ENCODE results near the gene MILR1. TPM values are rescaled to one million over a fixed set of nuclear protein-coding genes. Genes with fewer than 3 reads are reported as not detected.

Gene MILR1
- total RNA-seq, 3 donors from 2014 or later, result 3.1 to 8.3 (median 4.3) TPM

DNA sequence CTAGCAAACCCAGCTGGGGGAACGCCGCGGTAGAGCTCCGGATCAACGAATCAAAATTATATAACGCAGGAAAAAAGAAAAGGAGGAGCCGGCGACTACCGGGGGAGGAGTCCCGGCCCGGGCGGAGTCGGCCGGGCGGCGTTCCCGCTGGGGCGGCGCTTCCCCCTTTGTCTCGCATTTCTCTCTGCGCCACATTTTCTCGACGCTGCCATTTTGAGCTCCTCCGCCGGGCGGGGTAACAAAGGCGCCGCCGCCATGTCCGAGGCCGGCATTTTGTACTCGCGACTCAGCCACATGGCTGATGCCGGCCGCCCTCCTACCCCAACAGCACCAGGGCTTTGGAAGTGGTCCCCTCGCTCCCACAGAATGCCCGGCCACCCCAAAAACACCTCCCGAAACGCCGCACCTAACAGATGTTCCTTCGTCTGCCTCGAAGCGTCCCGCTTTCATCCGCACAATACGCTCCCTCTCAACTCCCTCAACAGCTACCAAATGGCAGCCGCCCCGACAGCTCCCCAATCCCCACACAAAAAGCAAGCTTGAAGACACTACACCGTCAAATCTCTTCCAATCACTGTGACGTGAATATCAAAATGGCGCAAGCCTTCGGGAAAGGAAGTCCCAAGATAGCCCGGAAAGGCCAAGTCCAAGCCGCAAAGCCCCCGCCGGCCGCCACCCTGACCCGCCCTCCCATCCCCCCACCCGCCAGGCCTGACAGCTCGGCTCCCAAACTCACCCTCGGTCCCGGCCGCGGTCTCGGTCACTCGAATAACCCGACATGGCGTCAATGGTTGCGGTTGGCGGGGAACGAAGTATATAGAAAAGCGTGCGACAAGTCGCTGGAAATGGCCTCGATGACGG, 56.7 kb downstream of the MILR1 start:
- DNase-seq (ENCODE audit: low spot score in 2 of 2), result peak; percentile 90 to 94
- Histone ChIP-seq H3K27ac (peak overlapping the region; percentile 99 to 100), H3K9me3 (no peaks in the 10 kb centered on the region), H3K4me1 (peaks cover 0 to 17% of the 10 kb centered on the region in 2 donors), H3K4me3 (peak overlapping the region; percentile 75 to 91 (median 83)), H3K27me3 (no peaks in the 10 kb centered on the region), H3K36me3 (peaks cover 25% of the 10 kb centered on the region)
- TF ChIP-seq, protein P1, sequence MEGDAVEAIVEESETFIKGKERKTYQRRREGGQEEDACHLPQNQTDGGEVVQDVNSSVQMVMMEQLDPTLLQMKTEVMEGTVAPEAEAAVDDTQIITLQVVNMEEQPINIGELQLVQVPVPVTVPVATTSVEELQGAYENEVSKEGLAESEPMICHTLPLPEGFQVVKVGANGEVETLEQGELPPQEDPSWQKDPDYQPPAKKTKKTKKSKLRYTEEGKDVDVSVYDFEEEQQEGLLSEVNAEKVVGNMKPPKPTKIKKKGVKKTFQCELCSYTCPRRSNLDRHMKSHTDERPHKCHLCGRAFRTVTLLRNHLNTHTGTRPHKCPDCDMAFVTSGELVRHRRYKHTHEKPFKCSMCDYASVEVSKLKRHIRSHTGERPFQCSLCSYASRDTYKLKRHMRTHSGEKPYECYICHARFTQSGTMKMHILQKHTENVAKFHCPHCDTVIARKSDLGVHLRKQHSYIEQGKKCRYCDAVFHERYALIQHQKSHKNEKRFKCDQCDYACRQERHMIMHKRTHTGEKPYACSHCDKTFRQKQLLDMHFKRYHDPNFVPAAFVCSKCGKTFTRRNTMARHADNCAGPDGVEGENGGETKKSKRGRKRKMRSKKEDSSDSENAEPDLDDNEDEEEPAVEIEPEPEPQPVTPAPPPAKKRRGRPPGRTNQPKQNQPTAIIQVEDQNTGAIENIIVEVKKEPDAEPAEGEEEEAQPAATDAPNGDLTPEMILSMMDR (IDR thresholded peaks at IDR 0.05), result peak; percentile 26 to 29 (median 29)
- TF ChIP-seq POLR2A (IDR thresholded peaks at IDR 0.05), result peak; percentile 47
- TF ChIP-seq POLR2AphosphoS5 (IDR thresholded peaks at IDR 0.05), result peak; percentile 91 to 95 (median 95)
- intact Hi-C loops (cut with DNase I; ENCODE audit: low total_unique reads), result loop anchor here (10.0 kb wide), 1 partner anchor 181 kb away; no protein-coding TSS in a partner anchor

DNA sequence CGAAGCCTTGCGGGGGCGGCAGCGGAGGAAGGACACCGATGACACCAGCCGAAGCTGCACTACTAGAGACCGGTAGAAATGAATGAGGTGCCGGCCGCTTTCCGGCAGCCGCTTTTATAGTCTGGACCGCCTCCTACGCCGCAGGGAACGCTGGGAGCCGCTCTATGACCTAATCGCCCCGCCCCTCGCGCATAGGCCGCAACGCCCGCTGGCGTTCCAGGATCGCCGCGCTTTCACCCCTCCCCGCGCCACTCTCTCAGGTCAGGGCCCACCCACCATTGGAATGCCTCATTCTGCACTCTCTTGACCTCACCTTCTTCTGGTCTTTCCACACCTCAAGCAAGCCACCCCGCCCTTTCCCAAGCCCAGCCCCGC, 57.3 kb downstream of the MILR1 start, which contains the start of gene DDX5:
Gene DDX5 (minus strand): TSS at position 89 of the 375 bp plus-strand sequence. CDS start 170 bp downstream, outside the sequence.
- DNase-seq (ENCODE audit: low spot score in 2 of 2), result peak; percentile 97 to 98
- peak within 1 kb of the TSS; percentile 75 to 91 (median 83) for H3K4me3 ChIP-seq
- no peaks in the 10 kb centered on the region for H3K27me3 ChIP-seq
- no peaks in the 10 kb centered on the region for H3K9me3 ChIP-seq
- H3K27ac ChIP-seq, result peak within 1 kb of the TSS; percentile 99 to 100
- TF ChIP-seq, protein P1 (IDR thresholded peaks at IDR 0.05), result peak in 1 of 3 donors; percentile 9
- TF ChIP-seq POLR2AphosphoS5 (IDR thresholded peaks at IDR 0.05), result peak; percentile 99 to 100 (median 100)
- peak; percentile 99 for TF ChIP-seq POLR2A (IDR thresholded peaks at IDR 0.05)
- intact Hi-C loops (cut with DNase I; ENCODE audit: low total_unique reads), result loop anchor here (10.0 kb wide), 1 partner anchor 181 kb away; no protein-coding TSS in a partner anchor
- peaks cover 0 to 17% of the 10 kb centered on the region in 2 donors for H3K4me1 ChIP-seq
- peaks cover 25% of the 10 kb centered on the region for H3K36me3 ChIP-seq

DNA sequence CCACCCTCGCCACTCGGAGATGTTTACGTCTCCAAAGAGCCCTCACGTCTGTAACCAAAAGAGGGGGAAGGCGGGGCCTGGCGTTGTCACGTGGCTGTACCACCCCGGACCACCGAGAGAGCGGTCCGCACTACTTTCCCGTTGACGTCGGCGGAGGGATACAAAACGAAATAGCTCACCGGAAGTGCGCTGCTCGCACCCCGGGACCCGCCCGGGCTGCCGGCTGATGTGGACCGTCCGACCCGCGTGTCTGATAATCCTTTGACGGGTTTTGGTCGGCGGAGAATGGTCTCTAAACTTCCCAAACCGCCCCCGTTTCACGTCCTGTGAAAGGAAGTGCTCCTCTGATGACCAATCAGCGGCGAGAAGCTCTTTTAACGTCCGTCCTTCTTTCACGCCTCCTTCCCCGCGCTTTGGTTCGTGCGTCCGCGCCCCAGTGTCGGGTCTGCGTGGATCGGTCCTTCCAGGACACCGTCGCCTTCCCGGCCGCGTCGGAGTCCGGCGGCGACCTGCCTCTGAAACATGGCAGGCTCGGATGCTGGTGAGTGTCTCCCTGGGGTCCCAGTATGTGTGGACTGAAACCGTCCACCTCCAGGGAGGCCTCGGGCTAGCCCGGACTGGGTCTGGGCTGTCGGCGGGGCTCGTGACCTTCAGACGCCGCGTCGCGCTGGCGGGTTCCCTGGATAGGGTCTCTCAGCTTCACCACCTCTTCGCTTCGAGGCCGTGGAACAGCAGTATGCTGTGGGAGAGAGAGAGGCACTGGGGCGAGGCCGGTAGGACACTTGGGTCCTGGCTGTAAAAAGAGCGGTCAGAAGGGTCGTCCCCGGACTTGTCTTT, 57.9 kb downstream of the MILR1 start, which contains the start of gene CEP95:
Gene CEP95 (plus strand): TSS at position 402 of the 837 bp plus-strand sequence. CDS start 121 bp downstream, at position 523.
- H3K27me3 ChIP-seq, result no peaks in the 10 kb centered on the region
- H3K4me3 ChIP-seq, result peak within 1 kb of the TSS; percentile 75 to 91 (median 83)
- peaks cover 0 to 17% of the 10 kb centered on the region in 2 donors for H3K4me1 ChIP-seq
- no peaks in the 10 kb centered on the region for H3K9me3 ChIP-seq
- H3K36me3 ChIP-seq, result peaks cover 20% of the 10 kb centered on the region
- peak; percentile 92 to 97 for DNase-seq (ENCODE audit: low spot score in 2 of 2)
- intact Hi-C loops (cut with DNase I; ENCODE audit: low total_unique reads), result loop anchor here (10.0 kb wide), 1 partner anchor 182 kb away; no protein-coding TSS in a partner anchor
- H3K27ac ChIP-seq, result peak within 1 kb of the TSS; percentile 99 to 100
- TF ChIP-seq, protein P1 (IDR thresholded peaks at IDR 0.05), result no peak
- peak; percentile 82 to 97 (median 91) for TF ChIP-seq POLR2AphosphoS5 (IDR thresholded peaks at IDR 0.05)
- peak; percentile 92 for TF ChIP-seq POLR2A (IDR thresholded peaks at IDR 0.05)

DNA sequence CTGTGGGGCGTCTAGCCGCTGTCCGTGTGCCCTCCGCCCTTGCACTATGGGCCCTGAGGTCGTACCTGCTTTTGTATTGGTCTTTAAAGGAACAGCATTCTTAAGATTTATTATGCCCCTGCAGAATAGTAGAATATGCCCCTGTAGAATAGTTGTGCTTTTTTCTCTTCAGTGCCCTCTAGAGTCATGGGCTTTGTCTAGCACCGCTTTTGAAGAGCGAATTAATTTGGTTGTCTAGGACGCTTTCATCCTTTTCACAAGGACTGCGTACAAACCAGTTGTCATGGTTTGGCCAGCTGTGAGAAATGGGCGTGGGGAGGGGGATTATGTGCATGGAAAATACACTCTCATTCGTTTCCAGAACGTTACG, 58.5 kb downstream of the MILR1 start:
- peaks cover 0 to 17% of the 10 kb centered on the region in 2 donors for H3K4me1 ChIP-seq
- TF ChIP-seq, protein P1 (IDR thresholded peaks at IDR 0.05), result peak; percentile 9 to 53 (median 27)
- no peak for TF ChIP-seq POLR2AphosphoS5 (IDR thresholded peaks at IDR 0.05)
- intact Hi-C loops (cut with DNase I; ENCODE audit: low total_unique reads), result loop anchor here (10.0 kb wide), 1 partner anchor 183 kb away; no protein-coding TSS in a partner anchor

More for the DNA sequence above, 58.5 kb downstream of the MILR1 start:
- Histone ChIP-seq H3K4me3 (peak overlapping the region; percentile 75 to 91 (median 83)), H3K27me3 (no peaks in the 10 kb centered on the region), H3K27ac (peak overlapping the region; percentile 99 to 100), H3K9me3 (no peaks in the 10 kb centered on the region), H3K36me3 (peaks cover 14% of the 10 kb centered on the region)
- no peak for DNase-seq (ENCODE audit: low spot score in 2 of 2)

All from breast epithelium (tissue), 4 donors.